Globus pallidus (tissue), 1 donor: ENCODE data around the gene FRS3.
A peak's percentile ranks its signal among the peaks of the same experiment; 100 is the strongest.

ENCODE experiments used
- DNase-seq: peaks from one replicate; pipeline ENCODE4 v3.0.0-alpha.2; 2015; ENCODE audit warnings: low spot score

Gene FRS3

DNA sequence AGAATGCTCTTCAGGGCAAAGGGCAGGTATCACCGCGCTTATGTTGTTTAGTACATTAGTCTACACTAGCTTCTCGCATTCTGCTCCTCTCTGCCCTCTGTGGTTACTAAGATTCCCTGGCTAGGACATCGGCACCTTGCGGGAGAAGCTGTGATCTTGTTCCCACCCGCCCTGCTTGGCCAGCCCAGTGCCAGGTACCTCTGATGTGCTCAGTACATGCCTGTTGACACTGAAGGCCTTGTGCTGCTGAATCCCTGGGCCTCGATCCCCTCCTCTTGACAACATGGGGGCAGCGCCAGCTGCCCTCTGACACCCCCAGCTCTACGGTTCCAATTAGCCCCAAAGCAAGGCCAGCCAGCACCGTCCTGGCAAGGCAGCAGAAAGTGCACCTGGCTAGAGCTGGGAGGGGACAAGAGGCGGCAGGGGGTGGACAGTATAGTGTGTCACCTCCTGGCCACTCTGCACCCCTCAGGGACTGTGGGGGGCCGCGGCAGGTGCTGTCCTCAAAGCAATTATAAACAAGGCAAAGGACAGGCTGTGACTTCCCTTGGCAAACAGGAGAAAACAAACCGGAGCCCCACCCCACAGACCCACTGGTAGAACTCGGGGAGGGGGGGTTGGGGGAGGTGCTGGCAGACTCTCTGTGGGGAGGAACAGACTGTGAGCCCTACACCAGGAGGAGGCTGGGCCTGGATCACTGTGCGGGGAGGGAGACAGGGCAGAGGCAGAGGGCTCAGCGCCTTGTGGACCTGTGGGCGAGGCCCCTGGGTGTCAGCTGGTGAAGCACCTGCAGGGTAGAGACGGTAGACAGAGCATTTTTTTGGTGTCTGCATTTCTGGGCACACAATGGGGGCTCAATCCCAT is 51.4 kb downstream of the FRS3 start:
- peak; percentile 65 for DNase-seq

DNA sequence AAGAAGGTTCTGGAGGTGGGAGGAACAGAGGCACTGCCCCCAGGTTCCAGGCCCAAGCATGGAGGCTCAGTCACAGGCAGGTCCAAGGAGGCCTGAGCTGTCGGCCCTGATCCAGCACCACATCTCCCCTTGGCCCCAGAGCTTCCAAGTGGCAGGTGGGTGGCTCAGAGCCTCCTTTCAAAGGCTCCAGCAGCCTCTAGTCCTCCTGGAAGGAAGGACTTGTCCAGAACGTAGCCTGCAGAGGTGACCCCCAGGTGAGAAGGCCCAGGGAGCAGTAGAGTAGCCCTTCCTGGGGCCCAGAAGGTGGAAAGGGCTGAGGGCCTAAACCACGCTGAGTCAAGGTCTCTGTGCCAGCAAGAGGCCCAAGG is 52.0 kb downstream of the FRS3 start:
- peak; percentile 1 for DNase-seq

- no peak for DNase-seq
Observed at GRCh38 chr6:41726876-41727275, 52.8 kb downstream of the FRS3 start.

DNA sequence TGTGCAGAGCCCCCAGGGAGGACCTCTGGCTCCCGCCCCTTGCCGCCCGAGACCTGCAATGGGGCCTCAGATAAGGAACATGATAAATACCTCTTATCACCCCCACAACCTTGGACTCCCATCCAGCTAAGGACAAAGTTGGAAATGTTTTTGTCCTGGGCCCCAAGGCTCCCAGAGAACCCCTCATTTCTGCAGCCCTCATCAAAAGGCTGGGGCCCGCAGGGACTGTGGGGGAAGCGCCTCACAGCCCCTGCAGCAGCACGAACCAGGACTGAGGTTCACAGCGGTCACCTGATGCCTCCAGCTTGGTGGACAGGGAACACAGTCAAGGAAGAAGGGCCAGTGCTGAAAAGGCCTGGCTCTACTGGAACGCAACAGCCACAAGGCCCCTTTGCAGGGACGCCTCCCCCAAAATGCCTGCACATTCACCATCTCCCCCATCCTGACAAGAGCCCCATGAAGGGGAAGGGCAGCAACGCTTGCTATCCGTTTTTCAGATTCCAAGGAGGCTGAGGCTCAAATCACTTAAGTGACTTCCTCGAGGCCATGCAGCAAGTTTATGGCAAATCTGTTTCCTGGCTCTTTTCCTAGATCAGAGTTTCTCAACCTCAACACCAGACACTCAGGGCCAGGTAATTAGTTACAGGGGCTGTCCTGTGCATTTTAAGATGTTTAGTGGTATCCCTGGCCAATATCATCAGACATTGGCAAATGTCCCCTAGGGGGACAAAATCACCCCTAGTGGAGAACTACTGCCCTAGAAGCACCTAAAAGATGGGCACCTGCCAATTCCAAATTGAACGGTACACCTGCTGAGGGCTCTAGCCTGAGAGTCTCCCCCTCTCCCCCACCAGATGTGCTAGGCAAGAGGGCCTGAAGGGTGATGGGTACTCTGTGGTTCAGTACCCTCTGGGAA is 54.9 kb downstream of the FRS3 start:
- DNase-seq = peak; percentile 10

- DNase-seq = peak; percentile 7
Observed at GRCh38 chr6:41724228-41724580, 55.5 kb downstream of the FRS3 start.

DNA sequence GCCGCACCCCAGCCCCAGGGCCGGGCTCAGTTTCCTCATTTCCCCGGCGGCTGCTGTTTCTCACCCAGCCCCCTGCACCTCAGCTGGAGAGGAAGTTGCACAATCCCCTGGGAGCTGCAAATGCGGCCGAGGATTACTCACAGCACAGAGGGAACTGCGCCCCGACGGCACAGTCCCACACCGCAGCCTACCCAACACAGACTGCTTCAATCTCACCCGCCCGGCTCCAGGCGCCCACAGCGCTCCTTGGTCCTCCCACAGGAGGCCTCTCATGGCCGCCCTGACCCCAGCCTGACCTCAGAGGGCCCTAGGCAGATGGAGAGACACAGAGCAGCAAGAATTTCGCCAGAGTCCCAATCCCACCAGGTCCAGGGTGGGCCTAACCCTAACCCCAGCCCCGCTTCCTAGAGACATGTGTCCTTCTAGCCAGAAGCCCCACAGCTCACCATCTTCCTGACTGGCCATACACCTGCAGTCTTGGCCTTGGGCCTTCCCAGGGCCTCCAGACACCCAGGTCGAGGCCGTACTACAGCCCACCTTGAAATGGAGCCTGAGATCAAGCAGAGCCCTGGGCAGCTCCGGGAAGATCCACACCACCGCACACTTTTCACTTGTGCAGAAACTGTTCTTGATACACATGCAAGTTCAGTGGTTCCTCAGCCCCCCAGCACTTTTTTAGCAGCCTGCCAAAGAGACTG is 56.0 kb downstream of the FRS3 start:
- DNase-seq = peak; percentile 66

GRCh38 chr6:41722969-41723529 is 56.7 kb downstream of the FRS3 start:
- DNase-seq = peak; percentile 5

- DNase-seq = no peak
Observed at GRCh38 chr6:41721414-41721813, 58.3 kb downstream of the FRS3 start.

- DNase-seq = no peak
Observed at GRCh38 chr6:41720783-41721182, 58.9 kb downstream of the FRS3 start.

DNA sequence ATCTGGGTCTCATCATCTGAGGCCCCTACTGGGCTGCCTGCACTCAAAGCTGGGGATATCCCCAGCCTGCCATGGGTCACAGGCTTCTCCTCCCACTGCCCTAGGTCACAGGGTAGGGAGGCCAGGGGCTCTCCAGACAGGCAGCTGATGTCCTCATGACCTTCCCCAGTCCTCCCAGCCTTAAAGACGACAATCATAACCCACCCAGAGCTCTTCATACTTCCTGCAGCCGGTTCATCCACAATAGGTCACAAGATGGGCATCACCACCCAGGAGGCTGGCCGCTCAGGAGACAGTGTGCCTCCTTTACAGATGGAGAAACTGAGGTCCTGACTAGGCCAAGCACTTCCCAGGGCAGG is 59.5 kb downstream of the FRS3 start:
- DNase-seq = peak; percentile 21
